ENCODE data around the gene ZMYND11. TPM values are rescaled to one million over a fixed set of nuclear protein-coding genes. Genes with fewer than 3 reads are reported as not detected.

The ZMYND11 gene
- total RNA-seq, 4 donors from 2014 or later = 28.9 to 132 (median 37.2) TPM

GRCh38 chr10:176677-177076 lies 41.4 kb downstream of the ZMYND11 start:
- Histone ChIP-seq H3K36me3 (peaks cover 0 to 16% (median 0%) of the 10 kb centered on the region in 3 donors), H3K4me3 (no peak overlapping the region), H3K27ac (no peak overlapping the region), H3K27me3 (no peaks in the 10 kb centered on the region), H3K4me1 (no peaks in the 10 kb centered on the region), H3K9me3 (no peaks in the 10 kb centered on the region)
- no peak for DNase-seq
- TF ChIP-seq POLR2A (IDR thresholded peaks at IDR 0.05) = no peak
- no peak for TF ChIP-seq CTCF (IDR thresholded peaks at IDR 0.05)

- Histone ChIP-seq H3K27ac (no peak overlapping the region), H3K27me3 (no peaks in the 10 kb centered on the region), H3K4me1 (no peaks in the 10 kb centered on the region), H3K4me3 (no peak overlapping the region), H3K36me3 (peaks cover 0 to 17% (median 0%) of the 10 kb centered on the region in 3 donors), H3K9me3 (no peaks in the 10 kb centered on the region)
- DNase-seq = no peak
- TF ChIP-seq CTCF (IDR thresholded peaks at IDR 0.05) (peak in 4 of 6 experiments; percentile 38 to 59 (median 54)), POLR2A (IDR thresholded peaks at IDR 0.05) (no peak)
These were observed 43.0 kb downstream of the ZMYND11 start for GRCh38 chr10:178208-178607.

- no peaks in the 10 kb centered on the region for H3K9me3 ChIP-seq
- DNase-seq = no peak
- H3K4me1 ChIP-seq = no peaks in the 10 kb centered on the region
- no peaks in the 10 kb centered on the region for H3K27me3 ChIP-seq
- no peak for TF ChIP-seq CTCF (IDR thresholded peaks at IDR 0.05)
- no peak for TF ChIP-seq POLR2A (IDR thresholded peaks at IDR 0.05)
- H3K36me3 ChIP-seq = peaks cover 0 to 22% (median 0%) of the 10 kb centered on the region in 3 donors
- no peak overlapping the region for H3K27ac ChIP-seq
- no peak overlapping the region for H3K4me3 ChIP-seq
These were observed 43.5 kb downstream of the ZMYND11 start for GRCh38 chr10:178723-179122.

- no peak overlapping the region for H3K4me3 ChIP-seq
- no peak for DNase-seq
- no peaks in the 10 kb centered on the region for H3K4me1 ChIP-seq
- TF ChIP-seq CTCF (IDR thresholded peaks at IDR 0.05) = no peak
- TF ChIP-seq POLR2A (IDR thresholded peaks at IDR 0.05) = no peak
- no peaks in the 10 kb centered on the region for H3K27me3 ChIP-seq
- H3K9me3 ChIP-seq = no peaks in the 10 kb centered on the region
- H3K36me3 ChIP-seq = peaks cover 0 to 22% (median 0%) of the 10 kb centered on the region in 3 donors
- H3K27ac ChIP-seq = no peak overlapping the region
These were observed 47.4 kb downstream of the ZMYND11 start for GRCh38 chr10:182441-183201.

- Histone ChIP-seq H3K36me3 (peaks cover 0 to 22% (median 0%) of the 10 kb centered on the region in 3 donors), H3K4me3 (no peak overlapping the region), H3K27me3 (no peaks in the 10 kb centered on the region), H3K27ac (no peak overlapping the region), H3K4me1 (no peaks in the 10 kb centered on the region), H3K9me3 (no peaks in the 10 kb centered on the region)
- TF ChIP-seq POLR2A (IDR thresholded peaks at IDR 0.05) = no peak
- no peak for TF ChIP-seq CTCF (IDR thresholded peaks at IDR 0.05)
- DNase-seq = no peak
These were observed 48.9 kb downstream of the ZMYND11 start for GRCh38 chr10:184174-184573.

Data from Peyer's patch (tissue), 4 donors.